A673 (cell line): ENCODE measurements around the gene ZNF622. TPM values are rescaled to one million over a fixed set of nuclear protein-coding genes. Genes with fewer than 3 reads are reported as not detected.
"Not testable (repeated sequence)": the region's sequence is repeated elsewhere in the genome, so short reads cannot be mapped to it uniquely, and the experiment has no call there.

Experiments used
- BruUV-seq: library from RNA; stranded (reverse); fragments of 400-500 nt; replicated peaks from 2 replicates; lab custom pipeline; 2021; lab: Mats Ljungman, UMichigan
- CTCF ChIA-PET: fragments of 300-600 bp; sonication (Branson Sonifier 250); formaldehyde crosslinking; loops from one replicate; lab custom pipeline; 2022; ENCODE audit warnings: antibody characterized with exemption; lab: Charles Lee
- POLR2A ChIA-PET: fragments of 300-600 bp; sonication (Branson Sonifier 250); formaldehyde crosslinking; loops from one replicate; lab custom pipeline; 2022; ENCODE audit warnings: antibody characterized with exemption; ENCODE audit not compliant: low non-redundant PET; lab: Charles Lee
- DNase-seq: peaks from one replicate; pipeline ENCODE4 v3.0.0-alpha.2; 2015; ENCODE audit warnings: low spot score
- H3K27ac ChIP-seq: fragments of 200-600 bp; sonication (generic); 2 replicates; pipeline ENCODE4 v1.5.1; 2016; ENCODE audit warnings: mixed run types, low read depth, mild to moderate bottlenecking, mixed read lengths, antibody characterized with exemption, low read length; ENCODE audit not compliant: poor library complexity, severe bottlenecking
- H3K27me3 ChIP-seq: fragments of 200-600 bp; sonication (generic); replicated peaks from 2 replicates; pipeline ENCODE4 v1.6.1; 2017; ENCODE audit warnings: mixed run types, low read depth, mild to moderate bottlenecking, mixed read lengths, antibody characterized with exemption, low read length; ENCODE audit not compliant: insufficient read depth, poor library complexity
- H3K36me3 ChIP-seq: fragments of 200-600 bp; sonication (generic); 2 replicates; pipeline ENCODE4 v1.6.1; 2016; ENCODE audit warnings: mixed run types, mild to moderate bottlenecking, mixed read lengths, antibody characterized with exemption, low read length; ENCODE audit not compliant: insufficient read depth, poor library complexity, severe bottlenecking
- H3K4me1 ChIP-seq: fragments of 200-600 bp; sonication (generic); 2 replicates; pipeline ENCODE4 v1.6.1; 2017; ENCODE audit warnings: mixed run types, mild to moderate bottlenecking, mixed read lengths, antibody characterized with exemption, low read length; ENCODE audit not compliant: insufficient read depth, poor library complexity, severe bottlenecking
- H3K4me3 ChIP-seq: fragments of 200-600 bp; sonication (generic); 2 replicates; pipeline ENCODE4 v1.5.1; 2016; ENCODE audit warnings: low read depth, mixed run types, mild to moderate bottlenecking, mixed read lengths, low read length; ENCODE audit not compliant: poor library complexity, severe bottlenecking
- H3K9me3 ChIP-seq: fragments of 200-600 bp; sonication (generic); 2 replicates; pipeline ENCODE4 v1.6.1; 2016; ENCODE audit warnings: mixed run types, low read depth, mild to moderate bottlenecking, mixed read lengths, antibody characterized with exemption, low read length; ENCODE audit not compliant: poor library complexity, severe bottlenecking
- CTCF ChIP-seq: fragments of 300-800, 200-600 bp; sonication (generic); conservative IDR thresholded peaks from 2 replicates; pipeline ENCODE4 v1.5.1; 2017; ENCODE audit warnings: low read depth, mild to moderate bottlenecking, antibody characterized with exemption, low read length, moderate library complexity, mixed read lengths
- EZH2 ChIP-seq: fragments of 200-600 bp; sonication (generic); IDR thresholded peaks from 2 replicates; pipeline ENCODE4 v1.6.1; 2017; ENCODE audit warnings: borderline replicate concordance, low read depth, mild to moderate bottlenecking, mixed read lengths, antibody characterized with exemption, low read length; ENCODE audit not compliant: poor library complexity, severe bottlenecking
- intact Hi-C: fragments of 100-400 bp; cut with micrococcal nuclease; formaldehyde crosslinking; loops from one replicate; pipeline ENCODE4 v1.10.0; 2022; ENCODE audit not compliant: unreplicated experiment
- total RNA-seq: library from RNA; stranded (reverse); gene quantifications from 2 replicates; pipeline ENCODE4 v1.2.3, GENCODE V29; 2021

Gene ZNF622
- total RNA-seq, 1 experiment from 2014 or later: 36.0 TPM

- TF ChIP-seq CTCF (no peak), EZH2 (no peak)
- intact Hi-C loops: no loop called here
- Histone ChIP-seq H3K36me3 (peaks cover 30% of the 10 kb centered on the region), H3K9me3 (no peaks in the 10 kb centered on the region), H3K27ac (no peak overlapping the region), H3K4me1 (no peaks in the 10 kb centered on the region), H3K4me3 (no peak overlapping the region), H3K27me3 (no peaks in the 10 kb centered on the region)
- BruUV-seq: no TSS peak
- CTCF ChIA-PET: no interaction called here
- no peak for DNase-seq
- POLR2A ChIA-PET: no interaction called here
Measured at GRCh38 chr5:16446993-16447392, 18.6 kb downstream of the ZNF622 start.

DNA sequence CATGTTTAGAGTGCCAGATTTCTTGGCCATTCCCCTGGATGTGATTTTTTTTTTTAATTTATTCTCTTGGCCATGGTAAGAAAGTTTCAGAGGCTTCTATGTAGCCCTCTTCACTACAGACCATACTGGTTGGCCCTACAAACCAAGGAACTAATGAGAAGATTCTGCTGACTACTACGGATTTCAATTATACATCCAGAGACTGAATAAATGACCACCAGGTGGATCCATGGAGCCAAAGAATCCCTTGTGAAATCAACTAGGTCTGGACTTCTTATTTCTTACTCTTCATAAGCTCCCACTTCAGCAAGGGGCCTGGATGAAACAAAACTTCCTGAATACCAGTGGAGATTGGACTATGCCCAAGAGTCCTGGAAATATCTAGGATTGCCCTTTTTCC, 27.6 kb downstream of the ZNF622 start:
- Histone ChIP-seq H3K27ac (no peak overlapping the region), H3K27me3 (peaks cover 11% of the 10 kb centered on the region), H3K9me3 (no peaks in the 10 kb centered on the region), H3K4me1 (no peaks in the 10 kb centered on the region), H3K4me3 (no peak overlapping the region), H3K36me3 (no peaks in the 10 kb centered on the region)
- CTCF ChIA-PET: no interaction called here
- no peak for DNase-seq
- POLR2A ChIA-PET: no interaction called here
- TF ChIP-seq CTCF (0 out of 2 replicates have a peak, but pooled peaks have one; percentile 19), EZH2 (no peak)
- intact Hi-C loops: no loop called here
- BruUV-seq: no TSS peak

DNA sequence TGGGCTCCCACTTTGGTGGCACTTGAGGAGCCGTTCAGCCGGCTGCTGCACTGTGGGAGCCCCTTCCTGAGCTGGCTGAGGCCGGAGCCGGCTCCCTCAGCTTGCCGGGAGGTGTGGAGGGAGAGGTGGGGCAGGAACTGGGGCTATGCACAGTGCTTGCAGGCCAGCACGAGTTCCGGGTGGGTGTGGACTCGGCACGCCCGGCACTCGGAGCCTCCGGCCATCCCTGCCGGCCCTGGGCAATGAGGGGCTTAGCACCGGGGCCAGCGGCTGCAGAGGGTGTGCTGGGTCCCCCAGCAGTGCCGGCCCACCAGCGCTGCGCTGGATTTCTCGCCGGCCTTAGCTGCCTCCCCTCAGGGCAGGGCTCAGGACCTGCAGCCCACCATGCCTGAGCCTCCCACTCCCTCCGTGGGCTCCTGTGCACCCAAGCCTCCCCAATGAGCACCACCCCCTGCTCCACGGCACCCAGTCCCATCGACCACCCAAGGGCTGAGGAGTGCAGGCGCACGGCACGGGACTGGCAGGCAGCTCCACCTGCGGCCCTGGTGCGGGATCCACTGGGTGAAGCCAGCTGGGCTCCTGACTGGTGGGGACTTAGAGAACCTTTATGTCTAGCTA, 29.4 kb downstream of the ZNF622 start:
- intact Hi-C loops, H3K36me3 ChIP-seq, H3K9me3 ChIP-seq, H3K4me1 ChIP-seq, BruUV-seq, DNase-seq, H3K4me3 ChIP-seq, POLR2A ChIA-PET, CTCF ChIA-PET, H3K27ac ChIP-seq: not testable (repeated sequence)
- peaks cover 28% of the 10 kb centered on the region for H3K27me3 ChIP-seq

- ChIA-PET POLR2A (no interaction called here), CTCF (no interaction called here)
- Histone ChIP-seq H3K4me3 (no peak overlapping the region), H3K27me3 (peaks cover 42% of the 10 kb centered on the region), H3K9me3 (no peaks in the 10 kb centered on the region), H3K4me1 (peaks cover 5% of the 10 kb centered on the region), H3K36me3 (no peaks in the 10 kb centered on the region), H3K27ac (no peak overlapping the region)
- peak; percentile 2 for DNase-seq
- no TSS peak for BruUV-seq
- intact Hi-C loops: no loop called here
- TF ChIP-seq EZH2 (no peak), CTCF (no peak)
Measured at GRCh38 chr5:16431490-16431889, 34.1 kb downstream of the ZNF622 start.
